Subcutaneous preadipocyte (primary cell): ENCODE measurements around the gene CYP4X1. TPM values are rescaled to one million over a fixed set of nuclear protein-coding genes. Genes with fewer than 3 reads are reported as not detected.

ENCODE experiments used
- small RNA-seq: library from RNA; depleted of rRNA; stranded (forward); fragments of <200 nt; gene quantifications from one replicate; pipeline ENCODE3, GENCODE V24; 2012
- total RNA-seq: library from RNA; depleted of rRNA; stranded (reverse); fragments of >200 nt; gene quantifications from 2 replicates; pipeline ENCODE4 v1.2.3, GENCODE V29; 2012

Gene CYP4X1, protein sequence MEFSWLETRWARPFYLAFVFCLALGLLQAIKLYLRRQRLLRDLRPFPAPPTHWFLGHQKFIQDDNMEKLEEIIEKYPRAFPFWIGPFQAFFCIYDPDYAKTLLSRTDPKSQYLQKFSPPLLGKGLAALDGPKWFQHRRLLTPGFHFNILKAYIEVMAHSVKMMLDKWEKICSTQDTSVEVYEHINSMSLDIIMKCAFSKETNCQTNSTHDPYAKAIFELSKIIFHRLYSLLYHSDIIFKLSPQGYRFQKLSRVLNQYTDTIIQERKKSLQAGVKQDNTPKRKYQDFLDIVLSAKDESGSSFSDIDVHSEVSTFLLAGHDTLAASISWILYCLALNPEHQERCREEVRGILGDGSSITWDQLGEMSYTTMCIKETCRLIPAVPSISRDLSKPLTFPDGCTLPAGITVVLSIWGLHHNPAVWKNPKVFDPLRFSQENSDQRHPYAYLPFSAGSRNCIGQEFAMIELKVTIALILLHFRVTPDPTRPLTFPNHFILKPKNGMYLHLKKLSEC
- under 0.01 and 0.20 TPM in 2 replicates for total RNA-seq

GRCh38 chr1:47023268-47024140 lies at the start of gene CYP4X1:
Gene CYP4X1 (plus strand): TSS chr1:47023669. CDS start chr1:47023818, 149 bp downstream.

GRCh38 chr1:47067097-47067594 lies 43.7 kb downstream of the CYP4X1 start, which contains the start of gene CYP4Z1:
Gene CYP4Z1 (plus strand): TSS chr1:47067231. CDS start chr1:47067491, 260 bp downstream.

Small RNA genes lying within 50 kb of the gene (small RNA-seq; reads per million reads assigned to genes)
- gene CYP4A27P: not detected
- not detected for gene CYP4A43P
- not detected for gene CYP4A44P

Other genes starting within 250 kb of the CYP4X1 start
- not detected in 2 replicates for gene CYP4B1, start 224.6 kb upstream of the CYP4X1 start, total RNA-seq
- gene CYP4A11, start 82.2 kb upstream of the CYP4X1 start, total RNA-seq: not detected in 2 replicates
- not detected in 2 replicates for gene CYP4Z1, start 43.6 kb downstream of the CYP4X1 start, total RNA-seq
- gene CYP4A22, start 113.8 kb downstream of the CYP4X1 start, total RNA-seq: not detected in 2 replicates
- not detected in 2 replicates for gene PDZK1IP1, start 166.4 kb downstream of the CYP4X1 start, total RNA-seq
- gene TAL1, start 208.6 kb downstream of the CYP4X1 start, total RNA-seq: not detected in 2 replicates